NT2/D1 (cell line): Measurements from ENCODE around the gene SNAPC2.

Source experiments
- YY1 ChIP-seq: IDR thresholded peaks from 2 replicates; pipeline ENCODE4 v1.6.1; 2011; ENCODE audit not compliant: insufficient read length, insufficient read depth
- ZNF274 ChIP-seq: IDR thresholded peaks from 2 replicates; pipeline ENCODE4 v1.6.1; 2011; ENCODE audit warnings: mild to moderate bottlenecking, low read depth, low read length

DNA sequence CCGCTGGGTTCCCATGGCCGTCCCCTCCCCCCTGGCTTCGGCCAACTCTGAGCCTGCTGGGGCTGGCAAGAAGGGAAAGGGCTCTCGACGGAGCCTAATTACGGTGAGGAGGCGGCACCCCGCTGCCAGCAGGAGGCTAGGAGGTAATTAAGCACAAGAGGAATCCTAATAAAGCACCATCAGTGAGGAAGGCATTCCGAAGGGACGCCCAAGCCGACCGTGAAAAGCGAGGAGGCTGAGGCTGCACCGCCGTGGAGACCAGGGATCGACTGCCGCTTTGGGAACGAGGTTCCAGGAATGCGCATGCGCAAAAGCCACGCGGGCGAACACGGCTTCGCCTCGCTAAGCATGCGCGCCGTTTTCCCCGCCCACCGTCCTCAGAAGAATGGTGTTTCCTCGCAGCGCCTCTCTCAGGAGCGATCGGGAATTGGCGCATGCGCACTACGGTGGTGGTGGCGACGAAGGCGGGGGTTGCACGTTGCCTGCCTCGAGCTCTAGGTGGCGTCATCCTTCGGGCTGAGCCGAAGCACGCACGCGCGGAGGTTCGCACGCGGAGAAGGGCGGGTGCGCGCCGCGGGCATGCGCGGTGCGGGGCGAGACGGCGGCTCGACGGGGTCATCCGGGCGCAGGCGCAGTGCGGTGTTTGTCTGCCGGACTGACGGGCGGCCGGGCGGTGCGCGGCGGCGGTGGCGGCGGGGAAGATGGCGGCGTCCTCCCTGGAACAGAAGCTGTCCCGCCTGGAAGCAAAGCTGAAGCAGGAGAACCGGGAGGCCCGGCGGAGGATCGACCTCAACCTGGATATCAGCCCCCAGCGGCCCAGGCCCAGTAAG, 16.7 kb upstream of the SNAPC2 start, which contains the start of gene MAP2K7:
- TF ChIP-seq ZNF274 (no peak), YY1 (no peak)
